ENCODE data around the gene ACER1.
"Not testable (repeated sequence)": the region's sequence is repeated elsewhere in the genome, so short reads cannot be mapped to it uniquely, and the experiment has no call there.

The ACER1 gene

GRCh38 chr19:6364353-6364752, 30.9 kb upstream of the ACER1 start:
- ATAC-seq (no peak), DNase-seq (no peak)
- Mint-ChIP-seq H3K27ac (no peak overlapping the region), H3K4me3 (no peak overlapping the region), H3K27me3 (no peaks in the 10 kb centered on the region), H3K9me3 (no peaks in the 10 kb centered on the region), H3K36me3 (ENCODE audit: low read depth) (peaks cover 40% of the 10 kb centered on the region), H3K4me1 (peaks cover 18% of the 10 kb centered on the region)

GRCh38 chr19:6362351-6362801, 29.0 kb upstream of the ACER1 start:
- H3K27me3 Mint-ChIP-seq = no peaks in the 10 kb centered on the region
- DNase-seq (peak; percentile 35), ATAC-seq (peak; percentile 45)
- H3K27ac Mint-ChIP-seq = peak overlapping the region; percentile 98
- H3K36me3 Mint-ChIP-seq (ENCODE audit: low read depth) = peaks cover 28% of the 10 kb centered on the region
- no peaks in the 10 kb centered on the region for H3K9me3 Mint-ChIP-seq
- H3K4me1 Mint-ChIP-seq = peaks cover 18% of the 10 kb centered on the region
- peak overlapping the region; percentile 98 for H3K4me3 Mint-ChIP-seq

GRCh38 chr19:6362027-6362350, 28.6 kb upstream of the ACER1 start:
- ATAC-seq (no peak), DNase-seq (no peak)
- H3K9me3 Mint-ChIP-seq = no peaks in the 10 kb centered on the region
- H3K4me1 Mint-ChIP-seq = peaks cover 18% of the 10 kb centered on the region
- H3K36me3 Mint-ChIP-seq (ENCODE audit: low read depth) = peaks cover 26% of the 10 kb centered on the region
- H3K27me3 Mint-ChIP-seq = no peaks in the 10 kb centered on the region
- peak overlapping the region; percentile 98 for H3K4me3 Mint-ChIP-seq
- H3K27ac Mint-ChIP-seq = peak overlapping the region; percentile 98

GRCh38 chr19:6360857-6361216, 27.4 kb upstream of the ACER1 start:
- Mint-ChIP-seq H3K4me3 (peak overlapping the region; percentile 98), H3K27ac (peak overlapping the region; percentile 98), H3K4me1 (peaks cover 18% of the 10 kb centered on the region), H3K36me3 (ENCODE audit: low read depth) (peaks cover 20% of the 10 kb centered on the region)
- DNase-seq, H3K9me3 Mint-ChIP-seq, H3K27me3 Mint-ChIP-seq, ATAC-seq: not testable (repeated sequence)

- H3K4me3 Mint-ChIP-seq = peak overlapping the region; percentile 98
- H3K4me1 Mint-ChIP-seq = peaks cover 18% of the 10 kb centered on the region
- peaks cover 17% of the 10 kb centered on the region for H3K36me3 Mint-ChIP-seq (ENCODE audit: low read depth)
- not testable (repeated sequence) for DNase-seq, H3K27ac Mint-ChIP-seq, H3K9me3 Mint-ChIP-seq, ATAC-seq, H3K27me3 Mint-ChIP-seq
Observed at GRCh38 chr19:6360445-6360844, 27.0 kb upstream of the ACER1 start.

- ATAC-seq (no peak), DNase-seq (no peak)
- Mint-ChIP-seq H3K36me3 (ENCODE audit: low read depth) (peaks cover 11% of the 10 kb centered on the region), H3K9me3 (no peaks in the 10 kb centered on the region), H3K27ac (peak overlapping the region; percentile 8), H3K4me3 (no peak overlapping the region), H3K27me3 (no peaks in the 10 kb centered on the region), H3K4me1 (peaks cover 18% of the 10 kb centered on the region)
Observed at GRCh38 chr19:6359568-6360341, 26.3 kb upstream of the ACER1 start.

GRCh38 chr19:6358003-6358402, 24.6 kb upstream of the ACER1 start:
- H3K27ac Mint-ChIP-seq = no peak overlapping the region
- peaks cover 9% of the 10 kb centered on the region for H3K4me1 Mint-ChIP-seq
- ATAC-seq = no peak
- no peaks in the 10 kb centered on the region for H3K9me3 Mint-ChIP-seq
- DNase-seq = no peak
- no peak overlapping the region for H3K4me3 Mint-ChIP-seq
- H3K27me3 Mint-ChIP-seq = no peaks in the 10 kb centered on the region
- H3K36me3 Mint-ChIP-seq (ENCODE audit: low read depth) = peaks cover 7% of the 10 kb centered on the region

- no peak overlapping the region for H3K4me3 Mint-ChIP-seq
- ATAC-seq = no peak
- no peak for DNase-seq
- H3K27ac Mint-ChIP-seq = no peak overlapping the region
- H3K36me3 Mint-ChIP-seq (ENCODE audit: low read depth) = peaks cover 3% of the 10 kb centered on the region
- no peaks in the 10 kb centered on the region for H3K27me3 Mint-ChIP-seq
- no peaks in the 10 kb centered on the region for H3K9me3 Mint-ChIP-seq
- peaks cover under 1% of the 10 kb centered on the region for H3K4me1 Mint-ChIP-seq
Observed at GRCh38 chr19:6357174-6357573, 23.8 kb upstream of the ACER1 start.

GRCh38 chr19:6355321-6356040, 22.1 kb upstream of the ACER1 start:
- H3K9me3 Mint-ChIP-seq; H3K4me1 Mint-ChIP-seq; H3K27me3 Mint-ChIP-seq; H3K36me3 Mint-ChIP-seq (ENCODE audit: low read depth); DNase-seq; ATAC-seq; H3K27ac Mint-ChIP-seq; H3K4me3 Mint-ChIP-seq: not testable (repeated sequence)

GRCh38 chr19:6354098-6354674, 20.8 kb upstream of the ACER1 start:
- no peak overlapping the region for H3K4me3 Mint-ChIP-seq
- no peaks in the 10 kb centered on the region for H3K4me1 Mint-ChIP-seq
- no peak for DNase-seq
- peaks cover 4% of the 10 kb centered on the region for H3K36me3 Mint-ChIP-seq (ENCODE audit: low read depth)
- H3K9me3 Mint-ChIP-seq = no peaks in the 10 kb centered on the region
- H3K27me3 Mint-ChIP-seq = no peaks in the 10 kb centered on the region
- ATAC-seq = no peak
- no peak overlapping the region for H3K27ac Mint-ChIP-seq

GRCh38 chr19:6352381-6353165, 19.2 kb upstream of the ACER1 start:
- Mint-ChIP-seq H3K9me3 (no peaks in the 10 kb centered on the region), H3K36me3 (ENCODE audit: low read depth) (peaks cover 4% of the 10 kb centered on the region), H3K4me3 (no peak overlapping the region), H3K4me1 (no peaks in the 10 kb centered on the region), H3K27ac (no peak overlapping the region), H3K27me3 (no peaks in the 10 kb centered on the region)
- ATAC-seq (no peak), DNase-seq (no peak)

GRCh38 chr19:6350688-6351087, 17.3 kb upstream of the ACER1 start:
- no peak overlapping the region for H3K27ac Mint-ChIP-seq

GRCh38 chr19:6349271-6349670, 15.9 kb upstream of the ACER1 start:
- H3K27me3 Mint-ChIP-seq; H3K27ac Mint-ChIP-seq; H3K9me3 Mint-ChIP-seq; H3K36me3 Mint-ChIP-seq (ENCODE audit: low read depth); ATAC-seq; H3K4me1 Mint-ChIP-seq; H3K4me3 Mint-ChIP-seq; DNase-seq: not testable (repeated sequence)

More at GRCh38 chr19:6350688-6351087, 17.3 kb upstream of the ACER1 start:
- Mint-ChIP-seq H3K4me1 (no peaks in the 10 kb centered on the region), H3K4me3 (no peak overlapping the region), H3K9me3 (no peaks in the 10 kb centered on the region), H3K36me3 (ENCODE audit: low read depth) (peaks cover 4% of the 10 kb centered on the region), H3K27me3 (no peaks in the 10 kb centered on the region)
- DNase-seq = no peak
- ATAC-seq = no peak

- H3K36me3 Mint-ChIP-seq (ENCODE audit: low read depth) = peaks cover 5% of the 10 kb centered on the region
- H3K4me3 Mint-ChIP-seq = no peak overlapping the region
- no peaks in the 10 kb centered on the region for H3K9me3 Mint-ChIP-seq
- no peak overlapping the region for H3K27ac Mint-ChIP-seq
- no peaks in the 10 kb centered on the region for H3K27me3 Mint-ChIP-seq
- H3K4me1 Mint-ChIP-seq = peaks cover 11% of the 10 kb centered on the region
- ATAC-seq (no peak), DNase-seq (no peak)
Observed at GRCh38 chr19:6343462-6343861, 10.1 kb upstream of the ACER1 start.
